ENCODE data around the gene SDCBP2.

SDCBP2 gene

DNA sequence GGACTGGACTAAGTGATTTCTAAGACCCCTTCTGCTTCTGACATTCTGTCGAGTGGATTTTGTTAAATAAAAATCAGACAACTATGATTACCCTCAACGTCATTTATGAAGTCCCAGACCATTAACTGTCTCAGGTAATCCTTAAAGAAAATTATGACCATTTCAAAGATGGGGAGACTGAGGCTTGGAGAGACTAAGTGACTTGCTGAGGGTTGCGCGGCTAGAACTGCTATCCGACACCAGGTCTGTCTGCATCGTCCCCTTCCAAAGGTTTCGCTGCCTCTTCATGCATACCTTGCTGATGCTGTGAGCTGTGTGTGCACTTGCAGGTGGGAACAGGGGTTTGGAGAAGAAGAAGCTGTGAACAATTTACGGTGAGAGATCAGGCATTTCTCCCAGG, 59.7 kb downstream of the SDCBP2 start:
- no peak for DNase-seq

DNA sequence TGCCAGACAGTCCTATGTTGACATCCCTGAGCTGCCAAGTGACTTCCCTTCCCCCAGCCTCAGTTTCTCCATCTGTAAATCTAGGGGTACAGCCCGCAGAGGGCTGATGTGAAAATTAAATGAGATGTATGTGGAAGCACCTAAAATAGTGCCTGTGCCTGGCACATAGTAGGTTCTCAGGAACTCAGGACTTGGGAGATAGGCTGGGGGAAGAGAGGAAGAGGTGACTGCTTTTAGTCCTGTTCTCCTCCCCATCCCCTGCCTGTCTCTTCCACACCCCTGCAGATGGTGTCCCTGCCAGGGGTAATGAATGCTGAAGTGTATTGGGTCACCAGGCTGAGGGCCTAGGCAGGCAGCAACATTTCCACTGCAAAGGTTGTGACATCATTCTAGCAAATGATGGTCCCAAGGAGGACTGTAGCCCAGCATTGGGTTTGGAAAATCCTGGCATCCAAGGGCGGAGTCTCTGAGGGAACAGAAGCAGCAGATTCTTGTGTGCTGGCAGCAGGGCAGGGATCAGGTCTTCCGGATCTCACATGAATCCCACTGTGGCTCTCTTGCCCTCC, 61.0 kb downstream of the SDCBP2 start:
- DNase-seq, result no peak

DNA sequence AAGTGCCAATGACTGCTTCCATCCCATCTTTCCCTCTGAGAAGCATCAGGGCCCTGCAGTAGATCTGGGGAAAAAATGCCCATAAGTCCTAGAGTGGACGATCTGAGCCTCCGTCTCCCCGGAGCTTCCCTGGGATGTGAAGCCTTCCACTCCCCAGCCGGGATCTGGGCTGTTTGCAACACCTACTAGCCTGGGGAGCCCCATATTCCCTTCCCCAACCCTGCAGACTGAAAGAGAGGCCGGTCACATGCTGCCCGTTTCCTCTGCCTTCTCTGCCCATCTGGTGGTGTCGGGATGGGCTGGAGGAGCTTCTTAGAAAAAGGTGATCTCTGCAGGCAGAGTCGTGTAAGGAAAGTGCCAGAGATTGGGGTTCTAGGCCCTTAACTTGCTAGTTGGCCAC, 61.8 kb downstream of the SDCBP2 start:
- DNase-seq, result no peak

- peak; percentile 22 for DNase-seq
Measured at GRCh38 chr20:1266167-1266973, 62.6 kb downstream of the SDCBP2 start, which contains the start of gene SNPH. Gene SNPH, plus strand, starts transcription at chr20:1266294. Its CDS starts 29,946 bp downstream, at chr20:1296240.

DNA sequence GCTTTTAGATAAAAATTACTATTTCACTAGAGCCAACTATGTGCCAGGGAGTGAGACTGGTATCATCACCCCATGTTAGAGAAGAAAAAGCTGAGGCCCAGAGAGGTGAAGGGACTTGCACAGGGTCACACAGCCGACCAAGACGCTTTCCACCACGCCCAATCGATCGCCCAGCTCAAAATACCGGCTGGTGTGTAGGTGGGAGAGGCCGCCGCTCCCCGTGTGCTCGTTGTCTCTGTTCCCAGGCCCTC, 63.1 kb downstream of the SDCBP2 start:
- no peak for DNase-seq

- DNase-seq, result no peak
Measured at GRCh38 chr20:1265226-1265915, 63.6 kb downstream of the SDCBP2 start.

- no peak for DNase-seq
Measured at GRCh38 chr20:1264727-1265126, 64.2 kb downstream of the SDCBP2 start.

DNA sequence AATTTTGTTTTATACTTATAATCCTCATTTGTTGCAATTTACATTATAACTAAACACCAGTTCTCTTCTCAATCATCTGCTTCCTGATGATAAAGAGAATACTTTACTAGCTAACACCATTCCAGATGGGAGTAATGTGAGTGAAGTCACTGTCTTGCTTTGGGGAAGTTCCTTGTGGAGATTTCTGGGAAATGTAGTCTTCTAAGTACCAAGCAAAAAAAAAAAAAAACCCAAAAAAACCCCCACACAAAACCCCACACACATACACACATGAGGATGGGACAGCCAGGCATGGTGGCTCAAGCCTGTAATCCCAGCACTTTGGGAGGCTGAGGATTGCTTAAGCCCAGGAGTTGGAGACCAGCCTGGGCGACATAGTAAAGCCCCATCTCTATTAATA, 65.1 kb downstream of the SDCBP2 start:
- DNase-seq, result no peak
